ENCODE results near the gene USE1. TPM values are rescaled to one million over a fixed set of nuclear protein-coding genes. Genes with fewer than 3 reads are reported as not detected.

USE1 gene
- total and polyA plus RNA-seq, 2 experiments from 2014 or later = 15.5 to 19.4 TPM

Other genes with a start within 250 kb of the USE1 start
- gene CPAMD8, start 188.5 kb upstream of the USE1 start, total RNA-seq (2014; rRNA removed; shearing (Covaris generic)) = 11.8 and 14.1 TPM in 2 replicates
- gene CPAMD8, start 188.5 kb upstream of the USE1 start, polyA plus RNA-seq (2016; fragmentation: Nextera tagmentation; extraction: Ambion mirVana) = 4.4 and 4.6 TPM in 2 replicates
- 10.6 and 11.1 TPM in 2 replicates for gene HAUS8, start 139.9 kb upstream of the USE1 start, total RNA-seq (2014; rRNA removed; shearing (Covaris generic))
- 33.3 and 35.5 TPM in 2 replicates for gene HAUS8, start 139.9 kb upstream of the USE1 start, polyA plus RNA-seq (2016; fragmentation: Nextera tagmentation; extraction: Ambion mirVana)
- gene MYO9B, start 139.6 kb upstream of the USE1 start, total RNA-seq (2014; rRNA removed; shearing (Covaris generic)) = 61.3 and 65.6 TPM in 2 replicates
- 28.7 and 29.0 TPM in 2 replicates for gene MYO9B, start 139.6 kb upstream of the USE1 start, polyA plus RNA-seq (2016; fragmentation: Nextera tagmentation; extraction: Ambion mirVana)
- 9.6 and 12.7 TPM in 2 replicates for gene OCEL1, start 10.9 kb downstream of the USE1 start, total RNA-seq (2014; rRNA removed; shearing (Covaris generic))
- gene OCEL1, start 10.9 kb downstream of the USE1 start, polyA plus RNA-seq (2016; fragmentation: Nextera tagmentation; extraction: Ambion mirVana) = 47.4 and 50.6 TPM in 2 replicates
- gene NR2F6, start 30.6 kb downstream of the USE1 start, total RNA-seq (2014; rRNA removed; shearing (Covaris generic)) = 172 and 209 TPM in 2 replicates
- gene NR2F6, start 30.6 kb downstream of the USE1 start, polyA plus RNA-seq (2016; fragmentation: Nextera tagmentation; extraction: Ambion mirVana) = 64.0 and 67.4 TPM in 2 replicates
- 5.2 and 5.6 TPM in 2 replicates for gene USHBP1, start 49.4 kb downstream of the USE1 start, total RNA-seq (2014; rRNA removed; shearing (Covaris generic))
- gene USHBP1, start 49.4 kb downstream of the USE1 start, polyA plus RNA-seq (2016; fragmentation: Nextera tagmentation; extraction: Ambion mirVana) = 4.0 and 4.6 TPM in 2 replicates
- 78.1 and 87.8 TPM in 2 replicates for gene BABAM1, start 52.1 kb downstream of the USE1 start, total RNA-seq (2014; rRNA removed; shearing (Covaris generic))
- gene BABAM1, start 52.1 kb downstream of the USE1 start, polyA plus RNA-seq (2016; fragmentation: Nextera tagmentation; extraction: Ambion mirVana) = 88.7 and 95.0 TPM in 2 replicates
- 20.2 and 50.1 TPM in 2 replicates for gene ANKLE1, start 66.5 kb downstream of the USE1 start, total RNA-seq (2014; rRNA removed; shearing (Covaris generic))
- gene ANKLE1, start 66.5 kb downstream of the USE1 start, polyA plus RNA-seq (2016; fragmentation: Nextera tagmentation; extraction: Ambion mirVana) = 9.1 and 11.2 TPM in 2 replicates
- gene ABHD8, start 88.1 kb downstream of the USE1 start, total RNA-seq (2014; rRNA removed; shearing (Covaris generic)) = 11.4 and 16.5 TPM in 2 replicates
- gene ABHD8, start 88.1 kb downstream of the USE1 start, polyA plus RNA-seq (2016; fragmentation: Nextera tagmentation; extraction: Ambion mirVana) = 5.0 and 5.5 TPM in 2 replicates
- gene MRPL34, start 90.5 kb downstream of the USE1 start, total RNA-seq (2014; rRNA removed; shearing (Covaris generic)) = 59.9 and 70.6 TPM in 2 replicates
- gene MRPL34, start 90.5 kb downstream of the USE1 start, polyA plus RNA-seq (2016; fragmentation: Nextera tagmentation; extraction: Ambion mirVana) = 266 and 280 TPM in 2 replicates
- 28.2 and 34.6 TPM in 2 replicates for gene DDA1, start 94.2 kb downstream of the USE1 start, total RNA-seq (2014; rRNA removed; shearing (Covaris generic))
- 107 and 112 TPM in 2 replicates for gene DDA1, start 94.2 kb downstream of the USE1 start, polyA plus RNA-seq (2016; fragmentation: Nextera tagmentation; extraction: Ambion mirVana)
- gene ANO8, start 119.5 kb downstream of the USE1 start, total RNA-seq (2014; rRNA removed; shearing (Covaris generic)) = 14.4 and 24.9 TPM in 2 replicates
- 4.3 and 4.5 TPM in 2 replicates for gene ANO8, start 119.5 kb downstream of the USE1 start, polyA plus RNA-seq (2016; fragmentation: Nextera tagmentation; extraction: Ambion mirVana)
- 67.8 and 78.6 TPM in 2 replicates for gene GTPBP3, start 122.2 kb downstream of the USE1 start, total RNA-seq (2014; rRNA removed; shearing (Covaris generic))
- 23.5 and 25.4 TPM in 2 replicates for gene GTPBP3, start 122.2 kb downstream of the USE1 start, polyA plus RNA-seq (2016; fragmentation: Nextera tagmentation; extraction: Ambion mirVana)
- gene PLVAP, start 162.0 kb downstream of the USE1 start, total RNA-seq (2014; rRNA removed; shearing (Covaris generic)) = not detected in 2 replicates
- not detected in 2 replicates for gene PLVAP, start 162.0 kb downstream of the USE1 start, polyA plus RNA-seq (2016; fragmentation: Nextera tagmentation; extraction: Ambion mirVana)
- gene CCDC194, start 178.8 kb downstream of the USE1 start, total RNA-seq (2014; rRNA removed; shearing (Covaris generic)) = 0.49 TPM in 1 of 2 replicates, not detected in the other
- gene CCDC194, start 178.8 kb downstream of the USE1 start, polyA plus RNA-seq (2016; fragmentation: Nextera tagmentation; extraction: Ambion mirVana) = 0.38 TPM in 1 of 2 replicates, not detected in the other
- 28.9 and 33.9 TPM in 2 replicates for gene BST2, start 190.3 kb downstream of the USE1 start, total RNA-seq (2014; rRNA removed; shearing (Covaris generic))
- gene BST2, start 190.3 kb downstream of the USE1 start, polyA plus RNA-seq (2016; fragmentation: Nextera tagmentation; extraction: Ambion mirVana) = 22.0 and 24.9 TPM in 2 replicates
- gene MVB12A, start 204.7 kb downstream of the USE1 start, total RNA-seq (2014; rRNA removed; shearing (Covaris generic)) = 49.9 and 60.3 TPM in 2 replicates
- gene MVB12A, start 204.7 kb downstream of the USE1 start, polyA plus RNA-seq (2016; fragmentation: Nextera tagmentation; extraction: Ambion mirVana) = 36.6 and 43.5 TPM in 2 replicates
- gene TMEM221, start 233.3 kb downstream of the USE1 start, total RNA-seq (2014; rRNA removed; shearing (Covaris generic)) = 0.90 and 1.8 TPM in 2 replicates
- 0.40 and 1.8 TPM in 2 replicates for gene TMEM221, start 233.3 kb downstream of the USE1 start, polyA plus RNA-seq (2016; fragmentation: Nextera tagmentation; extraction: Ambion mirVana)
- gene NXNL1, start 245.6 kb downstream of the USE1 start, total RNA-seq (2014; rRNA removed; shearing (Covaris generic)) = not detected in 2 replicates
- not detected in 2 replicates for gene NXNL1, start 245.6 kb downstream of the USE1 start, polyA plus RNA-seq (2016; fragmentation: Nextera tagmentation; extraction: Ambion mirVana)

Data from GM23338 (cell line).